ENCODE results near the gene MAST4. TPM values are rescaled to one million over a fixed set of nuclear protein-coding genes. Genes with fewer than 3 reads are reported as not detected.

Gene MAST4
- total RNA-seq, 5 donors from 2014 or later (not counting 1 experiment from before 2014, with no cell fraction given), result 26.1 to 35.5 (median 32.0) TPM

DNA sequence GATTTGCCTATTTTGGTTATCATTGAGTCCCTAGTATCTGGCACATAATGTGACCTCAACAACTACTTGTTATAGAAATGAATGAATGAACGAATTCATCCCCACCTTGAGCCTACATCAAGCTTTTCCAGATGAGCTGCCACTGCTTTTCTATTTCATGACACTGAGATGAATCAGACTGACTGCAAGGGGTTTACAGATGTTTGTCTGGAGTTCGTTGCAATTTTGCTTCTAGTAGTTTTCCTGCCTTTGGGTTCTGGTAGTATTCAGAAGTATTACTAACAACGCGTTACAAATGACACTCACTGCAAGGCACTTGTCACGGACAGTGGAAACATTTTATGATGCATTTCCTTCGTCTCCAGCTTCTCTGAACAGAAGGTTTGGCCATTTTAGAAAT, 378.1 kb downstream of the MAST4 start:
- no peak for DNase-seq
- H3K4me3 Mint-ChIP-seq, result no peak overlapping the region
- H3K9me3 ChIP-seq, result no peaks in the 10 kb centered on the region
- no peaks in the 10 kb centered on the region for H3K36me3 Mint-ChIP-seq
- H3K27me3 Mint-ChIP-seq, result peaks cover 4 to 6% of the 10 kb centered on the region in 2 donors
- no CpG with 5 or more reads among the region's 6 CpGs for whole genome bisulfite sequencing (ENCODE audit: insufficient coverage)
- POLR2A ChIA-PET, result no interaction called here
- no peaks in the 10 kb centered on the region for H3K4me1 Mint-ChIP-seq
- no peak overlapping the region for H3K27ac ChIP-seq (ENCODE audit: low read length)
- CTCF ChIA-PET, result no interaction called here
- H3K36me3 ChIP-seq (ENCODE audit: control insufficient read depth in 2 of 2, extremely low read depth in 1 of 2, insufficient read depth in 1 of 2, low read length in 1 of 2), result no peaks in the 10 kb centered on the region
- no peak overlapping the region for H3K4me3 ChIP-seq (ENCODE audit: control insufficient read depth in 1 of 2, extremely low read depth in 1 of 2, low read length in 1 of 2)
- H3K9me3 Mint-ChIP-seq, result no peaks in the 10 kb centered on the region
- no peaks in the 10 kb centered on the region for H3K4me1 ChIP-seq (ENCODE audit: control insufficient read depth in 1 of 2, extremely low read depth in 1 of 2, insufficient read depth in 2 of 2, low read length in 2 of 2)
- no peaks in the 10 kb centered on the region for H3K27me3 ChIP-seq (replicated peaks in 1 of 2; ENCODE audit: control insufficient read depth in 2 of 2, extremely low read depth in 1 of 2, insufficient read depth in 2 of 2, low read length in 1 of 2)
- no peak overlapping the region for H3K27ac Mint-ChIP-seq
- no peak for ATAC-seq (replicated peaks in 1 of 4)

DNA sequence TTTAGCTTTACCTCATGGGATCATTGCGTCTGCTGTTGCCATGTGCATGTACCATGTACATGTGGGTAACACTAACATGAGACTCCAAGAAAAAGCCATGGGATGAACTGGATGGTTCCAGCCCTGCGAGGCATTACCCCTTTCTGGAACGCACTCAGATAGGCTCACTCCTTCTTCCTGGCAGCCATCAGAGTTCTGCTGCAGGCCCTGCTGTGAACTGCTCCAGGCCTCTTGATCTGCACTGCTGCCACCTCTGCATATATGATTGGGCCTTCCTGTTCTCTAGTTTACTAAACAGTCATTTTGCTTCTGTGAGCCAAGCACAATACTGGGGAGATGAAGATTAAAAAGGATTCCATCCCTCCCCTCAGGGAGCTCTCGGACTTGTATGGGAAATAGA, 379.9 kb downstream of the MAST4 start:
- Histone ChIP-seq H3K36me3 (ENCODE audit: control insufficient read depth in 2 of 2, extremely low read depth in 1 of 2, insufficient read depth in 1 of 2, low read length in 1 of 2) (no peaks in the 10 kb centered on the region), H3K9me3 (no peaks in the 10 kb centered on the region), H3K4me3 (ENCODE audit: control insufficient read depth in 1 of 2, extremely low read depth in 1 of 2, low read length in 1 of 2) (no peak overlapping the region), H3K4me1 (ENCODE audit: control insufficient read depth in 1 of 2, extremely low read depth in 1 of 2, insufficient read depth in 2 of 2, low read length in 2 of 2) (no peaks in the 10 kb centered on the region), H3K27ac (ENCODE audit: low read length) (no peak overlapping the region), H3K27me3 (replicated peaks in 1 of 2; ENCODE audit: control insufficient read depth in 2 of 2, extremely low read depth in 1 of 2, insufficient read depth in 2 of 2, low read length in 1 of 2) (no peaks in the 10 kb centered on the region)
- 92% methylated on average over 3 of the region's 4 CpGs for WGBS (ENCODE audit: insufficient coverage)
- DNase-seq, result no peak
- ChIA-PET CTCF (no interaction called here), POLR2A (interaction anchor here in 1 of 2 donors (0.5 kb wide), 1 partner anchor 729 kb away, joined by 3 read pairs; no protein-coding TSS in a partner anchor)
- Mint-ChIP-seq H3K9me3 (no peaks in the 10 kb centered on the region), H3K36me3 (no peaks in the 10 kb centered on the region), H3K4me1 (no peaks in the 10 kb centered on the region), H3K27ac (no peak overlapping the region), H3K4me3 (no peak overlapping the region), H3K27me3 (peaks cover 0 to 6% of the 10 kb centered on the region in 2 donors)
- no peak for ATAC-seq (replicated peaks in 1 of 4)

DNA sequence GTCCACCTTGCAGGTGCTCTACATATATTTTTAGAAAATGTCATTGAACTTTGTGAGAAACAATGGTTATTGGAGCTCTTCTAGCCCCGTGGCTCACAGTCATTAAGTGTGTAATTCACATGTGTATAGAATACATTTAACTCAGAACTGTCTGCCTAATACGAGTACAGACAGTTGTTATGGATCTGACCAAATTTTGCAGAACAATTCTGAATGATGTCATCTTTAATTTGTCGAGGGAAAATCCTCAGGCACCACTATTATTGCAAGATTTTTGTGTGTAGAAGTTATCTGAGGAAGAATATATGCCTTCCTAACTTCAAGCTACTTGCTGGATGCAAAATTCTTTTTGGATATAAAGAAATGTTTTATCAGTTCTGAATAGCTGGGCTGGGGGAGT, 383.5 kb downstream of the MAST4 start:
- Mint-ChIP-seq H3K9me3 (no peaks in the 10 kb centered on the region), H3K27ac (no peak overlapping the region), H3K4me1 (no peaks in the 10 kb centered on the region), H3K27me3 (peaks cover 0 to 6% of the 10 kb centered on the region in 2 donors), H3K36me3 (no peaks in the 10 kb centered on the region), H3K4me3 (no peak overlapping the region)
- H3K4me3 ChIP-seq (ENCODE audit: control insufficient read depth in 1 of 2, extremely low read depth in 1 of 2, low read length in 1 of 2), result no peak overlapping the region
- no peak overlapping the region for H3K27ac ChIP-seq (ENCODE audit: low read length)
- no peak for DNase-seq
- CTCF ChIA-PET, result no interaction called here
- ATAC-seq (replicated peaks in 1 of 4), result no peak
- H3K27me3 ChIP-seq (replicated peaks in 1 of 2; ENCODE audit: control insufficient read depth in 2 of 2, extremely low read depth in 1 of 2, insufficient read depth in 2 of 2, low read length in 1 of 2), result peaks cover 0 to 2% of the 10 kb centered on the region in 2 experiments
- WGBS (ENCODE audit: insufficient coverage), result no CpG with 5 or more reads among the region's 3 CpGs
- no peaks in the 10 kb centered on the region for H3K9me3 ChIP-seq
- H3K36me3 ChIP-seq (ENCODE audit: control insufficient read depth in 2 of 2, extremely low read depth in 1 of 2, insufficient read depth in 1 of 2, low read length in 1 of 2), result no peaks in the 10 kb centered on the region
- POLR2A ChIA-PET, result no interaction called here
- H3K4me1 ChIP-seq (ENCODE audit: control insufficient read depth in 1 of 2, extremely low read depth in 1 of 2, insufficient read depth in 2 of 2, low read length in 2 of 2), result no peaks in the 10 kb centered on the region

DNA sequence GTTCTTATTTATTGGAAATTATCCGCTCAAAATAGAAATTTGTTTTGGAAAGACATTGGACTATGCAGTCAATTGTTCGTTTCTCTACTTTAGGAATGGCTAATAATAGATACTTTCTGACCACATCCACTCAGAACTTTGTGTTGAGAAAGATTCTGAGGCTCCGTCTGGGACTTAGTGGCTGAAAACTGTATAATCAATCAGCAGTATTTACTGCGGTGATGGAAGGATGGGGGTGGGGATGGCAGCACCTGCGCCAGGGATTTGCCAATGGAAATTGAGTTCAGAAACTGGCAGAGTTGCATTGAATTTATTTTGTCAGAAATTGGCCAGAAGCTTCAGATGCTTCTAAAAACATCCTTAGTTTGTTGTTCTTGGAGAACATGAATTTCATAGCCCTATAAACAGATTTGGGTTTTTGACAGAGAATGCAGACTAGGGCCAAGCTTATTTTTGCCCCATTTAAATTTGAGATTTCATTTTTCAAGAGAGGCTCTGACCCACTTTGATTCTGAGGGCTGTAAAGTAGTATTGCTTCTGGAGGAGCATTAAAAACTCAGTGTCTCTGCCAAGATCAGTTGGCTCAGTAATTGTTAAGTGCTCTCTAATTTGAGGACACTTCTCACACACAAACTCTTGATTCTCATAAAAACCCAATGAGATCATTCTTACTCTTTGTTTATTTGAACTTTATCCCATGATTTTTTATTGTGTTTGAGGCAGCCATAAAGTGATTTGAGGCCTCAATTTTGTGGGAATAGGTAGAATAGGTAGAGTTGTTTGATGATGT, 385.3 kb downstream of the MAST4 start:
- Histone ChIP-seq H3K27ac (ENCODE audit: low read length) (no peak overlapping the region), H3K36me3 (ENCODE audit: control insufficient read depth in 2 of 2, extremely low read depth in 1 of 2, insufficient read depth in 1 of 2, low read length in 1 of 2) (no peaks in the 10 kb centered on the region), H3K4me1 (ENCODE audit: control insufficient read depth in 1 of 2, extremely low read depth in 1 of 2, insufficient read depth in 2 of 2, low read length in 2 of 2) (no peaks in the 10 kb centered on the region), H3K27me3 (replicated peaks in 1 of 2; ENCODE audit: control insufficient read depth in 2 of 2, extremely low read depth in 1 of 2, insufficient read depth in 2 of 2, low read length in 1 of 2) (peaks cover 0 to 2% of the 10 kb centered on the region in 2 experiments), H3K4me3 (ENCODE audit: control insufficient read depth in 1 of 2, extremely low read depth in 1 of 2, low read length in 1 of 2) (no peak overlapping the region), H3K9me3 (no peaks in the 10 kb centered on the region)
- DNase-seq, result no peak
- WGBS (ENCODE audit: insufficient coverage), result 89% methylated on average over 2 of the region's 5 CpGs
- CTCF ChIA-PET, result no interaction called here
- no peak for ATAC-seq (replicated peaks in 1 of 4)
- no peaks in the 10 kb centered on the region for H3K36me3 Mint-ChIP-seq
- peaks cover 0 to 6% of the 10 kb centered on the region in 2 donors for H3K27me3 Mint-ChIP-seq
- H3K4me3 Mint-ChIP-seq, result no peak overlapping the region
- no peaks in the 10 kb centered on the region for H3K4me1 Mint-ChIP-seq
- H3K27ac Mint-ChIP-seq, result no peak overlapping the region
- POLR2A ChIA-PET, result interaction anchor here in 1 of 2 donors (0.6 kb wide), 1 partner anchor 285 kb away, joined by 3 read pairs; no protein-coding TSS in a partner anchor
- H3K9me3 Mint-ChIP-seq, result no peaks in the 10 kb centered on the region

DNA sequence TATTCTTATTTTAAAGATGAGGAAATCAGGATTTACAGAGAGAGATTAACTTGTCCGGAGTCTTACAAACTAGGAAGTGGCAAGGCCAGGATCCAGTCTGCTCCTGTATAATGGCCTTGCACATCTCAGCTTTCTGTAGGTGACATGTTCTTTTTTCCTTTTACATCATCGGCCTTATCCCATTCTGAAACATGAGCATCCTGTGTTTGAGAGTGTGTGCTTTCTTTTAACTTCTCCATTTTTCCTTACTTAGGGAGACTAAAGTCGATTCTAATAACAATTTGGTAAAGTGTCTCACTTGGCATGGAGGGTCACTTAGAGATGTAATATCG, 385.8 kb downstream of the MAST4 start:
- no peak overlapping the region for H3K27ac Mint-ChIP-seq
- ATAC-seq (replicated peaks in 1 of 4), result no peak
- H3K4me1 Mint-ChIP-seq, result no peaks in the 10 kb centered on the region
- 100% methylated on average over 1 of the region's 4 CpGs for WGBS (ENCODE audit: insufficient coverage)
- H3K27me3 Mint-ChIP-seq, result peaks cover 0 to 6% of the 10 kb centered on the region in 2 donors
- Histone ChIP-seq H3K9me3 (no peaks in the 10 kb centered on the region), H3K4me3 (ENCODE audit: control insufficient read depth in 1 of 2, extremely low read depth in 1 of 2, low read length in 1 of 2) (no peak overlapping the region), H3K36me3 (ENCODE audit: control insufficient read depth in 2 of 2, extremely low read depth in 1 of 2, insufficient read depth in 1 of 2, low read length in 1 of 2) (no peaks in the 10 kb centered on the region), H3K27ac (ENCODE audit: low read length) (no peak overlapping the region), H3K27me3 (replicated peaks in 1 of 2; ENCODE audit: control insufficient read depth in 2 of 2, extremely low read depth in 1 of 2, insufficient read depth in 2 of 2, low read length in 1 of 2) (peaks cover 0 to 2% of the 10 kb centered on the region in 2 experiments), H3K4me1 (ENCODE audit: control insufficient read depth in 1 of 2, extremely low read depth in 1 of 2, insufficient read depth in 2 of 2, low read length in 2 of 2) (no peaks in the 10 kb centered on the region)
- ChIA-PET CTCF (no interaction called here), POLR2A (no interaction called here)
- no peak for DNase-seq
- no peaks in the 10 kb centered on the region for H3K9me3 Mint-ChIP-seq
- H3K4me3 Mint-ChIP-seq, result no peak overlapping the region
- no peaks in the 10 kb centered on the region for H3K36me3 Mint-ChIP-seq

DNA sequence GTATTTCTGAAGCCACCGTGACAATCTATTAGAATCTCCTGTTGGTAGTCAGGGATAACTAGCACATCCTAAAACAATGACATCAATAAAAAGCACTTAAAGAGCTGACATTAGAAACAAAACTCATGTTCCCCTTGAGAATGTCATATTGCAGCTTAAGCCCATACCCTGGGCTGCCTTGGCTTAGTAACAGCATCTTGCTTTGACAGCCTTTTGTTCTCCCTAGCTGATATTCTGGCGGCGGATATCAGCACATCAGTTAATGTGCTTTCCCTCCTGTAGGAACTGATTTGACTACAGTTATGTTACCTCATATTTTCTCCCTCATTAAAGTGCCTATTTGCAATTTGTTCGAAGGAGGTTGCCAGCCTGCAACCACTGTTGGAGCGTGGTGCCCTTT, 386.3 kb downstream of the MAST4 start:
- CTCF ChIA-PET, result no interaction called here
- ATAC-seq (replicated peaks in 1 of 4), result no peak
- H3K27ac Mint-ChIP-seq, result no peak overlapping the region

More for the DNA sequence above, 386.3 kb downstream of the MAST4 start:
- 94% methylated on average over 2 of the region's 5 CpGs for WGBS (ENCODE audit: insufficient coverage)
- no peaks in the 10 kb centered on the region for H3K4me1 ChIP-seq (ENCODE audit: control insufficient read depth in 1 of 2, extremely low read depth in 1 of 2, insufficient read depth in 2 of 2, low read length in 2 of 2)
- no peak overlapping the region for H3K27ac ChIP-seq (ENCODE audit: low read length)
- no peak for DNase-seq
- peaks cover 0 to 2% of the 10 kb centered on the region in 2 experiments for H3K27me3 ChIP-seq (replicated peaks in 1 of 2; ENCODE audit: control insufficient read depth in 2 of 2, extremely low read depth in 1 of 2, insufficient read depth in 2 of 2, low read length in 1 of 2)
- H3K4me3 ChIP-seq (ENCODE audit: control insufficient read depth in 1 of 2, extremely low read depth in 1 of 2, low read length in 1 of 2), result no peak overlapping the region
- Mint-ChIP-seq H3K36me3 (no peaks in the 10 kb centered on the region), H3K4me1 (no peaks in the 10 kb centered on the region), H3K9me3 (no peaks in the 10 kb centered on the region), H3K4me3 (no peak overlapping the region), H3K27me3 (peaks cover 0 to 6% of the 10 kb centered on the region in 2 donors)
- POLR2A ChIA-PET, result interaction anchor here in 1 of 2 donors (0.9 kb wide), 1 partner anchor 12 kb away, joined by 3 read pairs; no protein-coding TSS in a partner anchor
- no peaks in the 10 kb centered on the region for H3K9me3 ChIP-seq
- H3K36me3 ChIP-seq (ENCODE audit: control insufficient read depth in 2 of 2, extremely low read depth in 1 of 2, insufficient read depth in 1 of 2, low read length in 1 of 2), result no peaks in the 10 kb centered on the region
